GM18873 (cell line): ENCODE results near the gene SIK2.
"Not testable (repeated sequence)": the region's sequence is repeated elsewhere in the genome, so short reads cannot be mapped to it uniquely, and the experiment has no call there.

Experiments
- ATAC-seq: cut with Tn5 transposase; IDR thresholded peaks from one replicate; pipeline ENCODE4 v1.9.1; 2021; ENCODE audit warnings: mild to moderate bottlenecking, moderate library complexity, moderate number of reproducible peaks; ENCODE audit not compliant: unreplicated experiment, low FRiP score

Gene SIK2

DNA sequence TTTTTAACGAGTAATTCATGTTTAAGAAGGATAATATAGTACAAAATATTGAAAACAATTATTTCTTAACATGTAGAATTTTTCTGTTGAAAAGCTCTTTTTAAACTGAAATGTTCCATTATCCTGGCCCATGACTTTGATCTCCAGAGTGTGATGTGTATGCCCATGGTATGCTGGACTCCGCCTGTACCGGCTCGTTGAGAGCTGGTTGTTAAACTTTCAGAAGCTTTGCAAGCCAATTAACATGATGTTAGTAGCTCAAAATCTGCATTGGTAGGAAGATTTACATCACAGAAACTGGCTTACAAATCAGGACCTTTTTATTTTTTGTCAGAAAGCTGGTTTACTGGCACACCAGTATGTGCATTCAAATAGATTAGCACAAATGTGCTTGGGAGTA, 15.0 kb downstream of the SIK2 start:
- no peak for ATAC-seq

DNA sequence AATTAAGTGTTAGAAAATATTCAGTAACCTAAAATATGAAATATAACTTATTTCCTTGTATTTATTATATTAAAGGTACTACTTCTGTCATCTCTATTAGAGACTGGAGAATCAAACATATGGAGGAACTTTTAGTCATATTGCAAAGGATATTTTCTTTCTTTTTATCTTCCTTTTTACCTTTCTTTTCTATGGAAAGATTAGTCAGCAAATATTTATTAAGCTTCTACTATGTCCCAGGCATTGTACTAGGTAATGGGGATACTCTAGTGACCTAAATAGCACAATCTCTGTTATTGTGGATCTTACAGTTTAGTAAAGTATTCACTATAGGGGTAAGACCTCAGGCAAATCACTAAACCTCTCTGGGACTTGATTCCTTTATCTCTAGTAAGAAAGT, 18.3 kb downstream of the SIK2 start:
- ATAC-seq, result no peak

GRCh38 chr11:111623527-111624030, 21.3 kb downstream of the SIK2 start:
- no peak for ATAC-seq

DNA sequence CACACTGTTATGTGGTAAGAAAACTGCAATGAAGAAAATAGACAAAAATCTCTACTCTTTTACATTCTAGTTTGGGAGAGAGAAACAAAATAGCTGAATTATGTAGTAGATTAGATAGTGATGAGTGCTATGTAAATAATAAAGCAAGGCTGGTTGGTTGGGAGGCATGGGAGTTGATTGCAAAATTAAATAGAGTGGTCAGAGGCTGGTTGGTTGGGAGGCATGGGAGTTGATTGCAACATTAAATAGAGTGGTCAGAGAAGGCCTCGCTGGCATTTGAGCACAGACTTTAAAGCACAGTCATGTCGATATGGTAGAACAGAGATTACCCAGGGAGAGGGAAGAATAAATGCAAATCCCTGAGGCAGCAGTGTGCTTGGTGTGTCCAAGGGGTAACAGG, 22.4 kb downstream of the SIK2 start:
- no peak for ATAC-seq

- ATAC-seq, result no peak
Observed at GRCh38 chr11:111627591-111627990, 25.3 kb downstream of the SIK2 start.

- ATAC-seq, result no peak
Observed at GRCh38 chr11:111629499-111629898, 27.2 kb downstream of the SIK2 start.

GRCh38 chr11:111631024-111631665, 28.9 kb downstream of the SIK2 start:
- ATAC-seq, result no peak

DNA sequence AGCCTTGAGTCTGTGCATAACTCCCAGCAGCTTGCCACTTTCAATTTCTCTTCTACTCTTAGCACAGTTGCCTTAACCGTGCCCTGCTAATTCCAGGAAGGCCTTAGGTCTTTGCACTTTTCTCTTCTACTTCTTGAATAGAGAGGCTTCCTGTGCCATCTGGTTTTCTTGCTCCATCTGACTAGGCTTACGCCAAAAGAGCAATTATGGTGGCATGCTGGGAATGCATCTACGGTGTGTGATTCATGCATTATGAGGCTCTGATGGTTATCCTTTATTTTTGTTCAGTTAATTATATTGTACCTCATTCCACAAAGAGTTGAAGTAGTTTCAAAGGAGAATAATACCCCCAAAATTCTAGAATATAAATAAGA, 29.4 kb downstream of the SIK2 start:
- no peak for ATAC-seq

DNA sequence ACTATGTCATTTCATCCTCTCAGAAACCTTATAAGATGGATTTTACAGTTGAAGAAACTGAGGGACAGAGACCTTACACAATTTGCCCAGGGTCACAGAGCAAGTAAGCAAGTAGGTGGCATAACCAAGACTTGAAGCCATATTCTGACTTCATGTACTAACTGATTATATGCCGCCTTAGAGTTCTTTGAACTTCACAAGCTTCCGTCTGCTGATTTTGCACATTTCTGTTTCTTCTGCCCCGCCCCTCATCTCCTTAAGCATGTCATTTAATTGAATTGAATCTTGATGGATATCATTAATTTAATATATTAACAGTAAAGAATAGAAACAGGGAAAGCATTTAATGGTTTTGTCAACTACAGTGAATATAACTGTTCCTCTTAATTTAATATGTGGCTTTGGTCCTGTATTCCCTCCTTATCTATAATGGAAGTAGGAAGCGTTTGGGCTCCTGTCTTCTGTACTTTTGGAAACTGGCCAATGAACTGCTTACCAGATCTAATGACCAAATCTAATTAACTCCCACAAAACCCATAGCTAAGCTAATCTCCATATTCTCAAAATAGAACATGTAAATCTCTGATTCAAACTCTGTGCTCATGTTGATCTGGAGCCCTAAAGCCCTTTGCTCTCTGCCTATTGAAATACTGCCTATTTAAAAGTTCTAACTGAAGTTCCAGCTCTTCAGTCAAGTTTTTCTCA, 30.4 kb downstream of the SIK2 start:
- ATAC-seq, result no peak

- ATAC-seq, result no peak
Observed at GRCh38 chr11:111633248-111633647, 31.0 kb downstream of the SIK2 start.

DNA sequence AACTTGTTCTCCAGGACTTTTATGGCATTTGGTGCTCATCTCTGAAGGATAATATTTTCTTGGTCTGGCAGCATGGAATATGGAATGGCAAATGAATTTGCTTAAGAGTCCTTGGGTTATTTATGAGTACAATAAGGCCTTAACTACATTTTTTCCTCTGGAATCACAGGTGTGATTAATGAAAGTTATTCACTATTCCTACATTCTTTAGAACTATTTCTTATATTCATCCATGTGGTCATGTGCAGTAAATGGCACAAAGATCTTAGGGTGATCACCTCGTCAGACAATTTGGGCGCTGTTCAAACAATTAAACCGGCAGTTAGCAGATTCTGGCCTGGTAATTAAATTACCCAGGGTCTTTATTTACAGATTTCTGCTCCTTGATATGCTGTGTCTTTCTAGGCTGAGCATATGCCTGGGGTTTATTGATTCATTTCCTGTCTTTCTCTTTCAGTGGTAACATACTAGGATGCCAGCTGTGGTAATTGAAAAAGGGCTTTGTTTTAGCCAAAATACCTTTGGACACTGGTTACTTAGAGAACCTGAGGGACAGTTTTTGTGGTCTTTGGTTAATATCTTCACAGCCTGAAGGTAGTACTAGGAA, 31.6 kb downstream of the SIK2 start:
- ATAC-seq, result no peak

- no peak for ATAC-seq
Observed at GRCh38 chr11:111634981-111635705, 32.9 kb downstream of the SIK2 start.

- no peak for ATAC-seq
Observed at GRCh38 chr11:111635706-111636045, 33.4 kb downstream of the SIK2 start.

- ATAC-seq, result no peak
Observed at GRCh38 chr11:111637885-111638284, 35.6 kb downstream of the SIK2 start.

GRCh38 chr11:111639226-111639925, 37.1 kb downstream of the SIK2 start:
- no peak for ATAC-seq

DNA sequence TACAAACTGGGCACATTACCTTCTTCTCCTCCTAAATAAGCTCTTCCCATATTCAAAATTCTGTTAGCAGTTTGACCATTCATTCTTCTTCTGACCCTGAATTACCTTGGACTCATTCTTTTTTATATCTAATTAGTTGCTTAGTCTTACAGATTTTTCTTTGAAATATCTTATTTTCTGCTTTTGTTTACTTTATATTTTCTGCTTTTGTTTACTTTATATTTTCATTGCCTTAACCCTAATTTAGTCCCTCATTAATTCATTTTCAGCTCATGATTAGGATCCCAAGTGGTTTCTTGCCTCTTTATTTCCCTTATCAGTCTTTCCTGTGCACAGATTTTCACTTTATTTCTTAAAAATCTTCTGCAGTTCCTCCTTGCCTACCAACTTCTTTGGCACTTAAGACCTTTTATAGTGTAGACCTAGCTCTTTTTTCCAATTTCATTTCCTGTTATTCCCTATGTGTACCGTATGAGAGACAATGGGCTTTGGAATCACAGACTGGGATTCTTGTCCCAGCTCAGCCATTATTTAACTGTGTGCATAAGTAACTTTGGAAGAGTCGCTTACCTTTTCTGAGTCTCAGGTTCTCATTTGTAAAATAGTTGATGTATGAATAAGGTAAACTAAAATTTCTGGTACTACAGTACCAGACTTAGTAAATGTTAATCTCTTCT, 39.2 kb downstream of the SIK2 start:
- no peak for ATAC-seq

DNA sequence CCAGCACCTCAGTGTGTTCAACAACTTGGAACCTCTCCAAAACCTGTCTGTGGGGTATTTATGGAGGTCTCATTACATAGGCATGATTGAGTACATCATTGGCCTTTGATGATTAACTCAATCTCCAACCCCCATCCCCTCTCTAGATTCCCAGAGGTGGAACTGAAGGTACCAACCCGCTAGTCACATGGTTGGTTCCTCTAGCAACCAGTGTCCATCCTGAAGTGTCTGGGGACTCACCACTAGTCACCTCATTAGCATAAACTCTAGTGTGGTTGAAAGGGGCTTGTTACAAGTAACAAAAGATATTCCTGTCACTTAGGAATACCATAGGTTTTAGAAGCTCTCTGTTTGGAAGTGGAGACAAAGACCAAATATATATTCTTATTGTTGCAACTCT, 40.3 kb downstream of the SIK2 start:
- no peak for ATAC-seq

- no peak for ATAC-seq
Observed at GRCh38 chr11:111644922-111645321, 42.7 kb downstream of the SIK2 start.

GRCh38 chr11:111645657-111646316, 43.5 kb downstream of the SIK2 start:
- ATAC-seq, result no peak

DNA sequence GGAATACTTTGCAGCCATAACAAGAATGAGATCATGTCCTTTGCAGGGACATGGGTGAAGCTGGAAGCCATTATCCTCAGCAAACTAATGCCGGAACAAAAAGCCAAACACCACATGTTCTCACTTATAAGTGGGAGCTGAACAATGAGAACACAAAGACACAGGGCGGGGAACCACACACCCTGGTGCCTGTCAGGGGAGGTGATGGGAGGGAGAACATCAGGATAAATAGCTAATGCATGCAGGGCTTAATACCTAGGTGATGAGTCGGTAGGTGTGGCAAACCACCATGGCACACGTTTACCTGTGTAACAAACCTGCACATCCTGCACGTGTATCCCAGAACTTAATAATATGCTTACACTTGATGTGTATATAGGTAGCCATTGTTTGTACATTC, 49.1 kb downstream of the SIK2 start:
- not testable (repeated sequence) for ATAC-seq
